Lower leg skin (tissue), 4 donors: Measurements from ENCODE around the gene IL10RA. TPM values are rescaled to one million over a fixed set of nuclear protein-coding genes. Genes with fewer than 3 reads are reported as not detected.
"Not testable (repeated sequence)": the region's sequence is repeated elsewhere in the genome, so short reads cannot be mapped to it uniquely, and the experiment has no call there.

Source experiments
- DNase-seq, 2 donors: peaks; one replicate each; pipeline ENCODE4 v3.0.0-alpha.2; 2019; ENCODE audit warnings: low spot score in 2 of 2
- H3K4me3 ChIP-seq: fragments of 200-600 bp; sonication (generic); 2 replicates; pipeline ENCODE4 v1.5.1; 2017; ENCODE audit warnings: mild to moderate bottlenecking, low read depth; ENCODE audit not compliant: poor library complexity, severe bottlenecking
- CTCF ChIP-seq, 3 donors: fragments of 450-650 bp; IDR thresholded peaks; one replicate each; pipeline ENCODE4 v1.5.1; 2016; ENCODE audit warnings: antibody characterized with exemption in 3 of 3, mild to moderate bottlenecking in 3 of 3, moderate library complexity in 2 of 3
- POLR2A ChIP-seq, 2 donors: fragments of 450-650 bp; IDR thresholded peaks; one replicate each; pipeline ENCODE4 v1.6.1; 2016 to 2017; ENCODE audit warnings: antibody characterized with exemption in 2 of 2, mild to moderate bottlenecking in 1 of 2, moderate library complexity in 1 of 2
- WGBS, 2 donors: methylation state at CpG; one replicate each; pipeline ENCODE4 v1.1.5; 2018; 5-methylcytosine and 5-hydroxymethylcytosine counted together
- intact Hi-C: fragments of 100-400 bp; cut with DNase I; formaldehyde crosslinking; loops from one replicate; pipeline ENCODE4 v1.15.0; 2023; ENCODE audit warnings: low total_unique reads
- total RNA-seq, 4 donors: library from RNA; depleted of rRNA; stranded (reverse); fragments of >200 nt; gene quantifications; one replicate each; pipeline ENCODE4 v1.1.0, GENCODE V29; 2016

Gene IL10RA
- total RNA-seq, 4 donors from 2014 or later = 5.7 to 14.9 (median 8.1) TPM

DNA sequence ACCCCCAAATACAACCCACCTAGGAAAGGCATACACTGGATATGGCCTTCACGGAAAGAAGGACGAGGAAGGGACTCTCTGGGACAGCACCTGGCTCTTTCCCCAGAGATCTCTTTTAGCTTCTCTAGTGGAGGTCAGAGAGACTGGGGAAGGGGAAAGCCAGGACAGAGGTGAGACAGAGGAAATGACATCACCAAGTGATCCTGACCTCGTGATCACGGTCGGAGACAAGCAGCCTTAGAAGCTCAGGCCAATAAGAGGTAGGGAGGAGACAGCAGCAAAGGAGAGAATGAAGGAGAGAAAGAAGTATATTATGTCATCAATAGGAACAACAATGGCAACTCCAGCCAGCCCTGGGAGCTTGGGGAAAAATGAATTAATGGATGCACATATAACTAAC is 41.6 kb upstream of the IL10RA start:
- intact Hi-C loops = loop anchor here (10.0 kb wide), 1 partner anchor 110 kb away; no protein-coding TSS in a partner anchor
- WGBS, 2 donors = 77 to 82% methylated on average over 5 of the region's 5 CpGs
- no peak for TF ChIP-seq CTCF (IDR thresholded peaks at IDR 0.05)
- no peak for TF ChIP-seq POLR2A (IDR thresholded peaks at IDR 0.05)
- peak in 1 of 2 donors; percentile 43 for DNase-seq
- H3K4me3 ChIP-seq = no peak overlapping the region

- intact Hi-C loops = loop anchor here (10.0 kb wide), 1 partner anchor 110 kb away; no protein-coding TSS in a partner anchor
- H3K4me3 ChIP-seq = no peak overlapping the region
- 52 to 57% methylated on average over 7 of the region's 7 CpGs for WGBS, 2 donors
- TF ChIP-seq POLR2A (IDR thresholded peaks at IDR 0.05) (no peak), CTCF (IDR thresholded peaks at IDR 0.05) (no peak)
- DNase-seq = no peak
Measured at GRCh38 chr11:117945047-117945810, 41.0 kb upstream of the IL10RA start.

- no peak for DNase-seq
- WGBS, 2 donors = 70 to 76% methylated on average over 5 of the region's 5 CpGs
- intact Hi-C loops = loop anchor here (10.0 kb wide), 1 partner anchor 109 kb away; no protein-coding TSS in a partner anchor
- no peak overlapping the region for H3K4me3 ChIP-seq
- no peak for TF ChIP-seq POLR2A (IDR thresholded peaks at IDR 0.05)
- no peak for TF ChIP-seq CTCF (IDR thresholded peaks at IDR 0.05)
Measured at GRCh38 chr11:117946156-117946841, 39.9 kb upstream of the IL10RA start.

GRCh38 chr11:117946842-117947526 is 39.2 kb upstream of the IL10RA start:
- intact Hi-C loops = loop anchor here (10.0 kb wide), 1 partner anchor 108 kb away; no protein-coding TSS in a partner anchor
- TF ChIP-seq POLR2A (IDR thresholded peaks at IDR 0.05) (no peak), CTCF (IDR thresholded peaks at IDR 0.05) (peak in 1 of 3 donors; percentile 95)
- 34 to 35% methylated on average over 7 of the region's 7 CpGs for WGBS, 2 donors
- no peak overlapping the region for H3K4me3 ChIP-seq
- peak; percentile 83 to 97 for DNase-seq

- H3K4me3 ChIP-seq = not testable (repeated sequence)
- peak in 1 of 2 donors; percentile 60 for DNase-seq
- 75 to 79% methylated on average over 10 of the region's 10 CpGs for WGBS, 2 donors
- intact Hi-C loops = loop anchor here (2.0 to 10.0 kb wide), 2 partner anchors 105 to 107 kb away; no protein-coding TSS in a partner anchor
Measured at GRCh38 chr11:117947751-117948150, 38.4 kb upstream of the IL10RA start.

DNA sequence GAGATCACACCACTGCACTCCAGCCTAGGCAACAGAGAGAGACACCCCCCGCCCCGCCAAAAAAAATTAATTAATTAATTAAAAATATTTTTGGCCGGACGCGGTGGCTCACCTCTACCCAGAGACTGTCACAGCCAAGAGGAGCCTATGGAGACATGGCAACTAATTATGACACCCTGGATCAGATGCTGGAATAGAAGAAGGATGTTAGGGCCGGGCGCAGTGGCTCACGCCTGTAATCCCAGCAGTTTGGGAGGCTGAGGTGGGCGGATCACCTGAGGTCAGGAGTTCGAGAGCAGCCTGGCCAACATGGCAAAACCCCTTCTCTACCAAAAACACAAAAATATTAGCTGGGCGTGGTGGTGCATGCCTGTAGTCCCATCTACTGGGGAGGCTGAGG is 37.7 kb upstream of the IL10RA start:
- 82 to 88% methylated on average over 11 of the region's 11 CpGs for WGBS, 2 donors
- intact Hi-C loops = loop anchor here (2.0 to 10.0 kb wide), 2 partner anchors 106 kb away; no protein-coding TSS in a partner anchor
- DNase-seq = peak in 1 of 2 donors; percentile 63
- H3K4me3 ChIP-seq = not testable (repeated sequence)
